ENCODE results near the gene SLC7A7.
"Not testable (repeated sequence)": the region's sequence is repeated elsewhere in the genome, so short reads cannot be mapped to it uniquely, and the experiment has no call there.

The SLC7A7 gene

DNA sequence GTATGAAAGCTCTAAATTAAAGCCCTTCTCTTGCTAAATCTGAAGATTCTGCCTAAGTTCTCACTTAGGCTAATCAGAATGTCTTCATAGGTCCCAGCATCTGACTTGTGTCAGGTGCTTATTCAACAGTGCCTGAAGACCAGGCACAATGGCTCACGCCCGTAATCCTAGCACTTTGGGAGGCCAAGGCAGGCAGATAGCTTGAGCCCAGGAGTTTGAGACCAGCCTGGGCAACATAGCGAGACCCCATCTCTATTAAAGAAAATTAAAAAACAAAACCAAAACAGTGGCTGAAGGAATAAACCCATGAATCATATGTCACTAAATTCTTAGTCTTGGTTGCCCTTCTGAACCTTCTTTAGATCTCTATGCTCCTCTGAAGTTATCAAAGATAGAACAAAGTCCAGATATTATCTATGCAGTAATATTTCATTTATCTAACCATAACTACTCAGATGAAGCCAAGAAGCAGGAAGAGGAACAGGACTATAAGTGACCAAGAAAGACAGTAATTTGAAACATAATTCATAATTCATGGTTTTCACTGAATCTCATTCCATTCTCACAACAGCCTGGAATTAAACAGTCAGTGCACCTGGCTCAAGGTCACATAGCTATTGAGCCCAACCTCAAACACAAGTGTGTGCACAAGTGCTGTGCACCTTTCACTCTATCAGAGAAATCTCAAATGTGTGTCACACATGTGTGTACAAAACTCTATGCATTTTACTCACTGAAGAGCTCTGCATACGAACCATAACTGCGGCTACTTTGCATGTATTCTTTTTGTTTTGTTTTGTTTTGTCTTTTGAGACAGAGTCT is 6.6 kb downstream of the SLC7A7 start:
- no peak overlapping the region for H3K27ac ChIP-seq
- TF ChIP-seq CTCF (conservative IDR thresholded peaks at IDR 0.05), result no peak

- no peak overlapping the region for H3K27ac ChIP-seq
- no peak for TF ChIP-seq CTCF (conservative IDR thresholded peaks at IDR 0.05)
Measured at GRCh38 chr14:22807432-22808087, 7.7 kb downstream of the SLC7A7 start.

DNA sequence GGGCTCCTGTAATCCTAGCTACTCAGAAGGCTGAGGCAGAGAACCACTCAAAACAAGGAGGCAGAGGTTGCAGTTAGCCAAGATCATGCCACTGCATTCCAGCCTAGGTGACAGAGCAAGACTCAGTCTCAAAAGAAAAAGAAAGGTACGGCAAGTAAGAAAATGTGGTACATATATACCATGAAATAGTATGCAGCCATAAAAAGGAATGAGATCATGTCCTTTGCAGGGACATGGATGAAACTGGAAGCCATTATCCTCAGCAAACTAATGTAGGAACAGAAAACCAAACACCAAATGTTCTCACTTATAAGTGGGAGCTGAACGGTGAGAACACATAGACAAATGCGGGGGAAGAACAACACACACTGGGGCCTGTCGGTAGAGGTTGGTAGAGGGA is 10.0 kb downstream of the SLC7A7 start:
- not testable (repeated sequence) for H3K27ac ChIP-seq

GRCh38 chr14:22803687-22803974 is 11.6 kb downstream of the SLC7A7 start:
- no peak for TF ChIP-seq CTCF (conservative IDR thresholded peaks at IDR 0.05)
- no peak overlapping the region for H3K27ac ChIP-seq

GRCh38 chr14:22802860-22803686 is 12.2 kb downstream of the SLC7A7 start:
- TF ChIP-seq CTCF (conservative IDR thresholded peaks at IDR 0.05), result no peak
- no peak overlapping the region for H3K27ac ChIP-seq

GRCh38 chr14:22801716-22802115 is 13.5 kb downstream of the SLC7A7 start:
- no peak for TF ChIP-seq CTCF (conservative IDR thresholded peaks at IDR 0.05)
- H3K27ac ChIP-seq, result no peak overlapping the region

- H3K27ac ChIP-seq, result no peak overlapping the region
- TF ChIP-seq CTCF (conservative IDR thresholded peaks at IDR 0.05), result no peak
Measured at GRCh38 chr14:22800346-22800745, 14.9 kb downstream of the SLC7A7 start.

Measured in VCaP (cell line).